ENCODE measurements around the gene PSKH1.
A peak's percentile ranks its signal among the peaks of the same experiment; 100 is the strongest.

The PSKH1 gene

GRCh38 chr16:67846320-67847063, 46.6 kb upstream of the PSKH1 start, which contains the start of gene NUTF2:
TSS of gene NUTF2 (plus strand) at chr16:67846933. CDS start at chr16:67865131, 18,198 bp downstream.
- DNase-seq: peak; percentile 90
- H3K36me3 ChIP-seq (replicated peaks): no peaks in the 10 kb centered on the region
- peak within 1 kb of the TSS; percentile 83 for H3K27ac ChIP-seq
- TF ChIP-seq CTCF (IDR thresholded peaks at IDR 0.05; ENCODE audit: low read depth, low read length, missing control alignments): no peak
- H3K4me3 ChIP-seq (ENCODE audit: low read depth, low read length): peak within 1 kb of the TSS; percentile 91
- in situ Hi-C loops (cut with HindIII; ENCODE audit: low pct_ligation_motif_present, low sequenced_read_pairs): no loop called here
- H3K27me3 ChIP-seq (replicated peaks): no peaks in the 10 kb centered on the region

GRCh38 chr16:67847064-67847861, 45.8 kb upstream of the PSKH1 start, which contains the start of gene CENPT:
TSS of gene CENPT (minus strand) at chr16:67847693. CDS start at chr16:67833859, 13,834 bp downstream.
- no peaks in the 10 kb centered on the region for H3K36me3 ChIP-seq (replicated peaks)
- H3K27me3 ChIP-seq (replicated peaks): no peaks in the 10 kb centered on the region
- TF ChIP-seq CTCF (IDR thresholded peaks at IDR 0.05; ENCODE audit: low read depth, low read length, missing control alignments): no peak
- peak; percentile 60 for DNase-seq
- peak within 1 kb of the TSS; percentile 91 for H3K4me3 ChIP-seq (ENCODE audit: low read depth, low read length)
- H3K27ac ChIP-seq: peak within 1 kb of the TSS; percentile 83
- in situ Hi-C loops (cut with HindIII; ENCODE audit: low pct_ligation_motif_present, low sequenced_read_pairs): no loop called here

GRCh38 chr16:67848118-67848517, 44.9 kb upstream of the PSKH1 start:
- H3K27me3 ChIP-seq (replicated peaks): no peaks in the 10 kb centered on the region
- no peak for TF ChIP-seq CTCF (IDR thresholded peaks at IDR 0.05; ENCODE audit: low read depth, low read length, missing control alignments)
- no peaks in the 10 kb centered on the region for H3K36me3 ChIP-seq (replicated peaks)
- H3K4me3 ChIP-seq (ENCODE audit: low read depth, low read length): peak overlapping the region; percentile 91
- peak overlapping the region; percentile 83 for H3K27ac ChIP-seq
- DNase-seq: no peak
- in situ Hi-C loops (cut with HindIII; ENCODE audit: low pct_ligation_motif_present, low sequenced_read_pairs): no loop called here

- H3K36me3 ChIP-seq (replicated peaks): no peaks in the 10 kb centered on the region
- in situ Hi-C loops (cut with HindIII; ENCODE audit: low pct_ligation_motif_present, low sequenced_read_pairs): no loop called here
Observed at GRCh38 chr16:67853670-67854069, 39.4 kb upstream of the PSKH1 start.

GRCh38 chr16:67855789-67856188, 37.3 kb upstream of the PSKH1 start:
- DNase-seq: no peak
- TF ChIP-seq CTCF (IDR thresholded peaks at IDR 0.05; ENCODE audit: low read depth, low read length, missing control alignments): no peak
- in situ Hi-C loops (cut with HindIII; ENCODE audit: low pct_ligation_motif_present, low sequenced_read_pairs): no loop called here
- H3K27me3 ChIP-seq (replicated peaks): no peaks in the 10 kb centered on the region
- no peak overlapping the region for H3K27ac ChIP-seq
- H3K4me3 ChIP-seq (ENCODE audit: low read depth, low read length): no peak overlapping the region
- peaks cover 8% of the 10 kb centered on the region for H3K36me3 ChIP-seq (replicated peaks)

More at GRCh38 chr16:67853670-67854069, 39.4 kb upstream of the PSKH1 start:
- Histone ChIP-seq H3K27ac (no peak overlapping the region), H3K27me3 (replicated peaks) (no peaks in the 10 kb centered on the region), H3K4me3 (ENCODE audit: low read depth, low read length) (no peak overlapping the region)
- DNase-seq: no peak
- TF ChIP-seq CTCF (IDR thresholded peaks at IDR 0.05; ENCODE audit: low read depth, low read length, missing control alignments): no peak

Data from brain microvascular endothelial cell (primary cell).